Spleen (tissue), 11 donors: ENCODE measurements around the gene ERCC6L2. TPM values are rescaled to one million over a fixed set of nuclear protein-coding genes. Genes with fewer than 3 reads are reported as not detected.

Experiments used
- DNase-seq: peaks from one replicate; pipeline ENCODE4 v3.0.0-alpha.2; 2020
- H3K27ac ChIP-seq, 8 donors: fragments of 200-600 bp; sonication (generic) in 7 of 8; 1 replicate in 4 of 8; 2 replicates in 4 of 8; pipeline versions ENCODE4 v1.5.0 to v1.8.0; 2016 to 2021; ENCODE audit warnings: inconsistent platforms in 4 of 8, mild to moderate bottlenecking in 4 of 8, moderate library complexity in 1 of 8
- H3K27me3 ChIP-seq, 7 donors: fragments of 200-600 bp; sonication (generic) in 6 of 7; replicated peaks in 1 of 7; 1 replicate in 4 of 7; 2 replicates in 3 of 7; pipeline versions ENCODE4 v1.5.0 to v1.8.0; 2016 to 2021; ENCODE audit warnings: inconsistent platforms in 3 of 7, mild to moderate bottlenecking in 1 of 7
- H3K36me3 ChIP-seq, 6 donors: fragments of 200-600 bp; sonication (generic) in 5 of 6; 1 replicate in 4 of 6; 2 replicates in 2 of 6; pipeline versions ENCODE4 v1.5.0 to v1.8.0; 2016 to 2021; ENCODE audit warnings: inconsistent platforms in 2 of 6
- H3K4me1 ChIP-seq, 6 donors: fragments of 200-600 bp; sonication (generic) in 5 of 6; 1 replicate in 3 of 6; 2 replicates in 3 of 6; pipeline versions ENCODE4 v1.5.0 to v1.8.0; 2016 to 2021; ENCODE audit warnings: inconsistent platforms in 3 of 6
- H3K4me3 ChIP-seq, 8 donors: fragments of 200-600 bp; sonication (generic) in 7 of 8; 1 replicate in 4 of 8; 2 replicates in 4 of 8; pipeline versions ENCODE4 v1.5.0 to v1.8.0; 2016 to 2021; ENCODE audit warnings: inconsistent platforms in 4 of 8, mild to moderate bottlenecking in 4 of 8, moderate library complexity in 2 of 8
- H3K9me3 ChIP-seq, 8 donors: fragments of 200-600 bp; sonication (generic) in 7 of 8; 1 replicate in 4 of 8; 2 replicates in 4 of 8; pipeline versions ENCODE4 v1.5.0 to v1.8.0; 2016 to 2021; ENCODE audit warnings: inconsistent platforms in 4 of 8
- POLR2A ChIP-seq, 3 donors: fragments of 450-650 bp; IDR thresholded peaks; one replicate each; pipeline ENCODE4 v1.5.1; 2017; ENCODE audit warnings: antibody characterized with exemption in 3 of 3, mild to moderate bottlenecking in 1 of 3
- POLR2AphosphoS5 ChIP-seq, 3 donors: sonication (generic); formaldehyde crosslinking; IDR thresholded peaks; one replicate each; pipeline ENCODE4 v1.5.1; 2017; ENCODE audit warnings: antibody characterized with exemption in 3 of 3
- WGBS, 5 donors: extraction: QIAGEN DNeasy Blood & Tissue Kit in 3 of 5; methylation state at CpG; one replicate each; pipeline versions ENCODE4 v1.1.5 to v1.1.7; 2013 to 2018; 5-methylcytosine and 5-hydroxymethylcytosine counted together
- intact Hi-C: fragments of 100-400 bp; cut with DNase I; formaldehyde crosslinking; loops from one replicate; pipeline ENCODE4 v1.15.0; 2023; ENCODE audit warnings: low total_unique reads
- polyA plus RNA-seq, 3 donors: library from polyadenylated mRNA; stranded (reverse); fragments of 200-250 nt; gene quantifications; one replicate each; pipeline ENCODE4 v1.2.1, GENCODE V29; 2013
- total RNA-seq, 7 donors: library from RNA; depleted of rRNA in 3 of 7; stranded (reverse); fragments of >200 nt in 3 of 7; fragmentation: NEBNext Ultra II Directional in 4 of 7; extraction: Animal tissue kit (Norgen Biotek cat#: 25700) in 4 of 7; gene quantifications; one replicate each; pipeline versions ENCODE4 v1.1.0 to v1.2.1, GENCODE V29; 2016 to 2021
- TF ChIP-seq, protein P1 (sequence below), 11 experiments: fragments of 200-600 bp in 7 of 11; fragments of 450-650 bp in 4 of 11; sonication (generic) in 4 of 11; IDR thresholded peaks in 8 of 11; conservative IDR thresholded peaks in 3 of 11; 1 replicate in 7 of 11; 2 replicates in 4 of 11; pipeline versions ENCODE4 v1.4.0 to v1.8.0; 2016 to 2021; ENCODE audit warnings: antibody characterized with exemption in 11 of 11, inconsistent platforms in 4 of 11, mild to moderate bottlenecking in 1 of 11
- donor health status: healthy with polysubstance abuse.
- donor health status: DM: no; HTN: no; CAD: no; lungs with moderate emphysema.
- donor health status: DM: no; HTN: no; CAD: no.
- donor health status: Bipolar disorder and iron deficiency.
- donor health status: healthy.
- donor health status: DM: no; HTN: no; CAD: no.
- donor health status: DM: yes; HTN: yes; CAD: no.

ERCC6L2 gene
- total and polyA plus RNA-seq, 10 donors = 4.6 to 118 (median 70.9) TPM

- Histone ChIP-seq H3K36me3 (peaks cover 0 to 97% (median 34%) of the 10 kb centered on the region in 6 donors), H3K4me1 (peaks cover 0 to 33% (median 5%) of the 10 kb centered on the region in 6 donors), H3K9me3 (peaks cover 0 to 8% (median 7%) of the 10 kb centered on the region in 8 donors), H3K4me3 (no peak overlapping the region), H3K27me3 (no peaks in the 10 kb centered on the region), H3K27ac (no peak overlapping the region)
- intact Hi-C loops = no loop called here
- TF ChIP-seq POLR2A (IDR thresholded peaks at IDR 0.05) (no peak), POLR2AphosphoS5 (IDR thresholded peaks at IDR 0.05) (no peak)
- TF ChIP-seq, protein P1, sequence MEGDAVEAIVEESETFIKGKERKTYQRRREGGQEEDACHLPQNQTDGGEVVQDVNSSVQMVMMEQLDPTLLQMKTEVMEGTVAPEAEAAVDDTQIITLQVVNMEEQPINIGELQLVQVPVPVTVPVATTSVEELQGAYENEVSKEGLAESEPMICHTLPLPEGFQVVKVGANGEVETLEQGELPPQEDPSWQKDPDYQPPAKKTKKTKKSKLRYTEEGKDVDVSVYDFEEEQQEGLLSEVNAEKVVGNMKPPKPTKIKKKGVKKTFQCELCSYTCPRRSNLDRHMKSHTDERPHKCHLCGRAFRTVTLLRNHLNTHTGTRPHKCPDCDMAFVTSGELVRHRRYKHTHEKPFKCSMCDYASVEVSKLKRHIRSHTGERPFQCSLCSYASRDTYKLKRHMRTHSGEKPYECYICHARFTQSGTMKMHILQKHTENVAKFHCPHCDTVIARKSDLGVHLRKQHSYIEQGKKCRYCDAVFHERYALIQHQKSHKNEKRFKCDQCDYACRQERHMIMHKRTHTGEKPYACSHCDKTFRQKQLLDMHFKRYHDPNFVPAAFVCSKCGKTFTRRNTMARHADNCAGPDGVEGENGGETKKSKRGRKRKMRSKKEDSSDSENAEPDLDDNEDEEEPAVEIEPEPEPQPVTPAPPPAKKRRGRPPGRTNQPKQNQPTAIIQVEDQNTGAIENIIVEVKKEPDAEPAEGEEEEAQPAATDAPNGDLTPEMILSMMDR (IDR thresholded peaks at IDR 0.05 in 8 of 11, conservative IDR thresholded peaks at IDR 0.05 in 3 of 11) = no peak
- DNase-seq = no peak
These were observed 131.5 kb downstream of the ERCC6L2 start for GRCh38 chr9:96006961-96007360.

GRCh38 chr9:96008502-96009222 lies 133.2 kb downstream of the ERCC6L2 start:
- Histone ChIP-seq H3K36me3 (peaks cover 0 to 98% (median 38%) of the 10 kb centered on the region in 6 donors), H3K4me1 (peaks cover 0 to 33% (median 5%) of the 10 kb centered on the region in 6 donors), H3K9me3 (no peaks in the 10 kb centered on the region), H3K4me3 (no peak overlapping the region), H3K27ac (peak overlapping the region in 3 of 8 donors; percentile 14 to 58 (median 49)), H3K27me3 (no peaks in the 10 kb centered on the region)
- TF ChIP-seq POLR2AphosphoS5 (IDR thresholded peaks at IDR 0.05) (no peak), POLR2A (IDR thresholded peaks at IDR 0.05) (no peak)
- TF ChIP-seq, protein P1 (IDR thresholded peaks at IDR 0.05 in 8 of 11, conservative IDR thresholded peaks at IDR 0.05 in 3 of 11) = no peak
- WGBS, 5 donors = 71 to 79% (median 72%) methylated on average over 12 of the region's 12 CpGs
- DNase-seq = no peak
- intact Hi-C loops = no loop called here

DNA sequence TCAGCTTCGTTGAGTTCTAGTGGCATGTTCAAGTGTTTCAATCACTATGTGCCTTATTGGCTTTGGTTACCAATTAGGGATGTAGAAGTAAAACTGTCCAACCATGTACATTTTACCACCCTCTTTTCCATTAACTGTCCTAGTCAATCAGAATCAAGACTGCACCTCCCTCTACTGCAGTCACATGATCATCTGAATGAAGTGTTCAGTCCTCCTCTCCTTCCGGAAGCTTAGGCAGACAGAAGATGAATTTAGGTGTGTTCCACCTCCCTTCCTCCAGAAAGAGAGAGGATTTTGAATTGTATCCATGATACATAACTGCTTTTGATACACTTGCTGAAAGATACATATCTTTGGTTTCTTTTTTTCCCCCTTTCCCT lies 133.7 kb downstream of the ERCC6L2 start:
- H3K9me3 ChIP-seq = no peaks in the 10 kb centered on the region
- no peak for DNase-seq
- H3K27ac ChIP-seq = peak overlapping the region in 4 of 8 donors; percentile 13 to 58 (median 32)
- no peaks in the 10 kb centered on the region for H3K27me3 ChIP-seq
- TF ChIP-seq, protein P1 (IDR thresholded peaks at IDR 0.05 in 8 of 11, conservative IDR thresholded peaks at IDR 0.05 in 3 of 11) = no peak
- TF ChIP-seq POLR2AphosphoS5 (IDR thresholded peaks at IDR 0.05) (no peak), POLR2A (IDR thresholded peaks at IDR 0.05) (no peak)
- H3K4me3 ChIP-seq = no peak overlapping the region
- peaks cover 0 to 100% (median 42%) of the 10 kb centered on the region in 6 donors for H3K36me3 ChIP-seq
- 87 to 97% (median 91%) methylated on average over 2 of the region's 2 CpGs for WGBS, 5 donors
- intact Hi-C loops = no loop called here
- peaks cover 0 to 33% (median 5%) of the 10 kb centered on the region in 6 donors for H3K4me1 ChIP-seq

DNA sequence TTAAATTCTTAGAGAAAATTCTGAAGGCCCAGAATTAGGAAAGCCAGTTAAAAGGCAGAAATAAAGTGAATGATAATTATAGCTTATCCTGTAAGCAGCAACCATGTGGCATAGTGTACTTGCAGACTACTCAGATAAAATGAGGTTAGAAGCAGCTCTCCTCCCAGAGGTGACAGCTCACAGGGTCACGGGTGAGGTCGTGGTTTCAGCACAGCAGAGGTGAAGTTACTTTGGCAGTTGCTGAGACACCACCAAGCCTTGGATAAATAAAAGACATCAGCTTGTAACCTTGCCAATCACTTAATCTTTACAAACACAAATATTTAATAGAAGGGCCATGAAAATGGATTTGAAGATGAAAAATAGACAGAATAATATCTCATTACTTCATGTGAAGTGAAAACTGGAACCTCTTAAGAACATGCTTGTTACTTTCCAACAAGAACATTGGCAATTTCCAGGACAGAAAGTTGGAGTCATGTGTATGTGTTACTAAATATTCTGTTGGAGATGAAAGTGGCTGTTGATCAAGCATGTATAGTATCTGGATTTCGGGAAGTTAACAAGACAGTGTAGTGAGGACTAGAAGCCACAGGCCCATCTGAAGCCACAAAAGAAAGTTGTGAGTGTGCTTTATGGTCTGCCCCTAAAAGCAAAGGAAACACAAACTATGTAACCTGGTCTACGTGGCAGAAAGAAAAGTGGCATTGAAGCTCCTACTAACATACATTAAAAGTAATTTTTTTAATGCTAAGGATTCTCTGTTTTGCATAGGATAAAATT lies 134.4 kb downstream of the ERCC6L2 start:
- Histone ChIP-seq H3K36me3 (peaks cover 0 to 100% (median 37%) of the 10 kb centered on the region in 6 donors), H3K4me1 (peaks cover 0 to 36% (median 5%) of the 10 kb centered on the region in 6 donors), H3K9me3 (no peaks in the 10 kb centered on the region), H3K4me3 (no peak overlapping the region), H3K27me3 (no peaks in the 10 kb centered on the region), H3K27ac (peak overlapping the region in 6 of 8 donors; percentile 3 to 58 (median 29))
- WGBS, 5 donors = 69 to 77% (median 73%) methylated on average over 4 of the region's 4 CpGs
- intact Hi-C loops = no loop called here
- no peak for TF ChIP-seq POLR2AphosphoS5 (IDR thresholded peaks at IDR 0.05)
- no peak for TF ChIP-seq POLR2A (IDR thresholded peaks at IDR 0.05)
- TF ChIP-seq, protein P1 (IDR thresholded peaks at IDR 0.05 in 8 of 11, conservative IDR thresholded peaks at IDR 0.05 in 3 of 11) = no peak
- DNase-seq = no peak
